ENCODE measurements around the gene RGS17.

RGS17 gene

DNA sequence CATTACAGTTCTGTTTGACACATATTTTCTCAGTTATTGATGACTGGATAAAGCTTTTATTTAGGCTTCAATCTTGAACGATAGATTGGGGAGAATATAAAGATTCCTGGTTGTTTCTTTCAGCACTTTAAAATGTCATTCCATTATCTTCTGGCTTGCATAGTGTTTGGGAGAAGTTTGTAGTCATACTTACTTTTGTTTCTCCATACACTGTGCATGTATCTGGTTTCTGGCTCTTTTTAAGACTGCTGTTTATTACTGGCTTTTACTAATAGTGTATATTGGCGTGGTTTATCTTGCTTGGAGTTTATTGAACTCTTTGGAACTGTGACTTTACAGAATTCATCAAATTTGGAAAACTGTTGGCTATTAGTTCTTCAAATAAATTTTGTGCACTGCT lies 49.2 kb downstream of the RGS17 start:
- DNase-seq: no peak

DNA sequence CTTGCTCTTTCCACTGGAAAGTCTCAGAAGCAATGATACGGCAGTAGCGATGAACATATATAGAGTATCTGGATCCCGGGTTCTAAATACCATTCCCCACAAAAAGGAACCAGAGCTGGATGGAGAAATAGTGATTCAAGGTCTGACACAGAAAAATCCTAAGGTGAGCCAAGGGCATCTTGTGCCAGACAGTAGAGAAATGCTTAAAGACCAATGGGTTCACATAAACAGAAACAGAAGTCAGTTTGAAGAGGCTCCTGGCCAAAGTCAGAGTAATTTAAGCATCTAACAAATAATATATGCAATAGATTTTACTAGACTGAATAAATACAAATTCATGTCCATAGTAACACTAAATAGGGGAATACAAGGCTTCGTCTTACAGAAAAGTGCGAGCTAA lies 54.7 kb downstream of the RGS17 start:
- no peak for DNase-seq

DNA sequence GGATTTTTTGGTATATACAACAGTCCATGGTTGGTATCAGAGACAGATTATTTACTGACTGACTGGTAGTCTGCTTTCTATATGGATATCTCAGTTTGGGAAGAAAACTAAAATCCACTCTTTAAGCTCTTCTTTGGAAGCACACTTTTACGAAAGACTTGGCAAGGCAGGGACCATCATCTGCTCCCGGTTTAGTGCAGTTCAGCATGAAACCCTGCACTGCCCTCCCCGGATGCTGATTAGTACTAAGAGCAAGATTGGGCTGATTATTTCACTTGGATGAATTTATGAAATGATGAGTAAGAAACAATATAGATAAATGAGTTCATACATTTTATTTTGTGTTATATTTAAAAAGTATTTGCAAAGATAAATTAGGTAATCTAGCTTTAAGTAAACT lies 56.3 kb downstream of the RGS17 start:
- no peak for DNase-seq

DNA sequence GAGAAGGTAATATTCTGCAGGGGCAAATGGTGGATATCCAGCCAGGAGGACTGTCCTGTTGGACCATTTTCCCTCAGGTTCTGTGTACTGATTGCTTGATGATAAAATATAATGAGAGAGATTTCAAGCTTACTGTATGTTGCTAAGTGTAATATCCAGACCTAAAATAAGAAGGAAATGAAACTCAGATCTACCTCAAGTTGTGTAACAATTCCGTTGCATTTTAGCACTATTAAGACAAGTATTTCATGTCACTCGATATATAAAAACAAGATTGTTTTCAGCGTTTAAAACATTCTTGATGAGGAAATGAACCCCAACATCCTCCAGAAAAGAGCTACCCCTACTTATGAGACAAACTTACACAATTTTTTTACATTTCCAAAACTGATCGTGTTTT lies 57.2 kb downstream of the RGS17 start:
- no peak for DNase-seq

DNA sequence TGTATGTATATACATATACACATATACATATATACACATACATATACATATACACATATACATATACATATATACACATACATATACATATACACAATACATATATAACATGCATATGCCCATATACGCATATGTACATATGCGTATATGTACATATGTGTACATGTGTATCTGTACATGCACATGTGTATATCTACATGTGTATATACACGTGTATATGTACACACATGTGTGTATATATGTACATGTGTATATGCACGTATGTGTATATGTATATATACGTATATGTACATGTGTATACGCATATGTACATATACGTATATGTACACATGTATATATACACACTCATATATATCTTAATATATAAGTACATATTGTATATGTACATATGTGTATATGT lies 60.3 kb downstream of the RGS17 start:
- DNase-seq: no peak

DNA sequence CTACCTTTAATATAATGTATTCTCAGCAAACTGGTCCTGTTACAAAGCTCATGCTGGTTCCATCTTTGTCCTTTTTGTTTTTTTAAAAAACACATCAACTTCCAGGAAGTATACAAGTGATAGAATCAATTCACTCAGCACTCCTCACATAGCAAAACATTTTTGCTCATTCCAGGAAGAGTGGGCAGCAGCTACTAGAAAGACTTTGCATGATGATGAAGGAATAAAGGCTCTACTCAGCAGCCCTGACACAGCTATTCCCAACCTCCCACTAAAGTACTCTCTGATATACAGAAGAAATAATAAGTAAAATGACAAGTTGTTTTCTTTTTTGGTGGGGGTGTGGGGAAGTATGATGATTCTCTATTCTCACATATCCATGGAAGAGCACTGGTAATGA lies 61.2 kb downstream of the RGS17 start:
- DNase-seq: no peak

DNA sequence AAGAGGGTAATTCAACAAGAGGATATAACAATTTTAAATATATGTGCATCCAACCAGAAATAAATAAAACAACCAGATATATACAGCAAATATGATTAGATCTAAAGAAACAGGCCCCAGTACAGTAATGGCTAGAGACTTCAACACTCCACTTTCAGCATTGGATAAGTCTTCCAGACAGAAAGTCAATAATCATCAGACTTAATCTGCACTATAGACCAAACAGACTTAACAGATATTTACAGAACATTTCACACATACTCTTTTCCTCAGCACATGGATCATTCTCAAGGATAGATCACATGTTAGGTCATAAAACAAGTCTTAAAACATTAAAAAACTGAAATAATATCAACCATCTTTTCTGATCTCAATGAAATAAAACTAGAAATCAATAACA lies 65.9 kb downstream of the RGS17 start:
- no peak for DNase-seq

DNA sequence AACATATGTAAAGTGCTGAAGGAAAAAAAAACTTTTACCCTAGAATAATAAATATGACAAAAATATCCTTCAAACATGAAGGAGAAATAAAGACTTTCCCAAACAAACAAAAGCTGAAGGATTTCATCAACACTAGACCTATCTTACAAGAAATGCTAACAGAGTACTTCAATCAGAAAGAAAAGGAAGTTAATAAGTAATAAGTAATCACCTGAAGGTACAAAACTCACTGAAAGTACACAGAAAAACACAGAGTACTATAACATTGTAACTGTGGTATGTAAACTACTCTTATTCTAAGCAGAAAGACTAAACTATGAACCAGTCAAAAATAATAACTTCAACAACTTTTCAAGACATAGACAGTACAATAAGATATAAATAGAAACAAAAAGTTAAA lies 67.1 kb downstream of the RGS17 start:
- DNase-seq: no peak

DNA sequence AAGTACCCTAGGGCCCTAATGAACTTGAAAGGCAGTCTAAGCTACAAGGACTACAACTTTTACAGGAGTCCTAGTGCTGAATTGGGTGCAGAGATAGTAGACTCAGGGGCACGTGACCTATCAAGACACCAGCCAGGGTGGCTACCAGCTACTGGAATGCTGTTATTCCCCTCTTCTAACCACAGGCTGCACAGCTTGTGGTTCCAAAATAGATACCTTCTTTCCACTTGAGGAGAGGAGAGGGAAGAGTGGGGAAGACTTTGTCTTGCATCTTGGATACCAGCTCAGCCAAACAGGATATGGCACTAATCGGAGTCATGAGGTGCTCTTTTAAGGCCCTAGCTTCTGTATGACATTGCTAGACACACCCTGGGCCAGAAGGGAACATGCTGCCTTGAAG lies 68.6 kb downstream of the RGS17 start:
- no peak for DNase-seq

DNA sequence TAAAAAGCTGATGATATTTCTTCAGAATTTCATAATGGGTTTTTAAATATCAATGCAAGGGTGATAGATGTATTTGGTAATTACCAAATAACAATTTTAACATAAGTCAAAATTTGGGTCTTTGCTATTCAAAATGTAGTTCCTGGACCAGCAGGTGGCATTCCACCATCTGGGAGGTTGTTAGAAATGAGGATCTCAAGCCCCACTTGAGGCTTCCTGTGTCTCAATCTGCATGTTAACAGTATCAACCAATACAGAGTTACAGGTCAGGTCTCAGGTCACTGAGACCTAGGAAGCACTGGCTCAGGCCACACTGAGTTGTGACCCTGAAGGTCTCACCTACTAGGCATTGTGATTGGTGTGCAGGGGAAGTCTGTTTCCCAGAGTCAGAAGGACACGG lies 71.3 kb downstream of the RGS17 start:
- no peak for DNase-seq

DNA sequence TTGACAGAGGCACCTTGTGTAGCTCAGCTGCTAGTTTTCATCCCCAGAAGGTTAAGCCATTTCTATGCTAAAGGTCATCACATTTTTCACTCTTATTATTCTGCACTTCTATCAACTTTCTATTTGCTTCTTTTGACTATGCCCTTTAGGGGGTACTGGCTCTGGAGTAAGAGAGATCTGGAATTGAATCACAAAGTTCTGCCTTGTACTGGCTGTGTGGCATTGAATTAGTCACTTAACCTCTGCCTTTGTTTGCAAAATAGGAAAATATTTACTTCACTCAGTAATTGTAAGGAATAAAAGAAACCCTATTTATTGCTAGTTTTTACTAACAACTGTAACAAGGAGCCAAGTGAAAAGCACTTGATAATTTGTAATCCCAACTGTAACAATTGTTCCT lies 71.8 kb downstream of the RGS17 start:
- no peak for DNase-seq

DNA sequence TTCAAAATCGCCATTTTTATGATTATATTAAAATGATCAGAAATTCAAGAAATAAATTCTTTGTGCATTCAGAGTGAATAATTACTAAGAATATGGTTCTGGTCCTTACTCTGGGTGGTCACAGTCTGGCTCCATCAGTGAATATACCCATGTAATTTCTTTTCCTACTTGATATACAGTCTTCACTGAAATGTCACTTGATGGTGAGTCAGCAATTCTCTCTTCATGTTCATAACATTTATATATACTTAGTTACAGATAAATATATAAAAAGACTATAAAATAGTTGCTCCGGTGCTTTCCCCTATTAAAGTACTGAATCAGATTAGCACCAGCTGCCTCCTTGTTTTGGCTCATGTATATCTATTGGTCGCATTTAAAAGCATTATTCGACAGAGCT lies 72.2 kb downstream of the RGS17 start:
- DNase-seq: no peak

DNA sequence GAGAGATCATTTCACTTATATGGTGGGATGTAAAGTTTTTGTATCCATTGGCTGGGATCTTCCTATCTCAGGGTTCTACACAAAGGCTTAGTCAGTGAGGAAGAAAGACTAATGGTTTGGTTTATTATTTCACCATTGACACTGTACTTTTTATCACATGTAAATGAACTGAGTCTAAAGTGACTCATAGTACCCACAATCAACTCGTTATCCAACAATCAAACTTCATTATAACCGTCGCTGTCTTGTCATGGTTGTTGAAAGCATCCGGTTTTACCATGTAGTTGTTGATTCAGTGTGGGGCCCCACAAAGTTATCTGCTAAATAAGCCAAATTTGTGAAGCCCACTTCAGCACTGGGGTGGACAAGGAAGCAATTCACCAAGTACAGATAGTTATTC lies 72.8 kb downstream of the RGS17 start:
- DNase-seq: no peak

DNA sequence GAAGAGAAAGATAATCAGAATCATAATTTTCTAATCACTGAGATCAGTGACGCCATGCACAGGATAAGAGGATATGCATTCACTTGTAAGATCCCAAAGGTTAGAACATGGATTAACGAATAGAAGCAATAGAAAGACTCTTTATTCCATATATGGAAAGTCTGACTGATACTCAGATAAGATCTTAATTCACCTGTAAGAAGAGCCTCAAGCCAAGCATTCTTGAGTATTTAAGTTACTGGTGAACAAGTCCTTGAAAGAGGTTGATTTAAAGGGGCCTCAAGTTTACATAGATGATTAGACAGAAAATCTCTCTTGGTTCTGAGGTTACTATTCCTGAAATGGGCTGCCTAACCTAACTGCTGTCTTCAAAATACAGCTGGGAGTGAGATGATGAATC lies 74.8 kb downstream of the RGS17 start:
- DNase-seq: no peak

DNA sequence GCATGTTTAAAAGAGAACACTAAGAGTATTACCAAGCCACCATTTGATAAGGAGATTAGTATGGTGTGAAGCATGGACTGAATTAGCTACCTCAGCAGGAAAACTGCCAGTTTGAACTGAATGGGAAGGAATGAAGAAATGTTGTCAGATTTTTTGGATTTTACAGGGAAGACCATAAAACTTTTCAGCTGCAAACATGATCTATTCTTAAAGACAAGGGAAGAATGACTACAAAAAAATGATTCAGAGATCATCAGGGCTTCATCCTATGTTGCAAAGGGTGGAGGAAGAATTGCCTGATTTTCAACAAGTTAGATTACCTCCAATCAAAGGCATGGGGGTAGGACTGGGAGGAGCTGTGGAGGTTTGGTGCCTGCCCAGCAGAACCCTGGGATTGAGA lies 79.3 kb downstream of the RGS17 start:
- no peak for DNase-seq

DNA sequence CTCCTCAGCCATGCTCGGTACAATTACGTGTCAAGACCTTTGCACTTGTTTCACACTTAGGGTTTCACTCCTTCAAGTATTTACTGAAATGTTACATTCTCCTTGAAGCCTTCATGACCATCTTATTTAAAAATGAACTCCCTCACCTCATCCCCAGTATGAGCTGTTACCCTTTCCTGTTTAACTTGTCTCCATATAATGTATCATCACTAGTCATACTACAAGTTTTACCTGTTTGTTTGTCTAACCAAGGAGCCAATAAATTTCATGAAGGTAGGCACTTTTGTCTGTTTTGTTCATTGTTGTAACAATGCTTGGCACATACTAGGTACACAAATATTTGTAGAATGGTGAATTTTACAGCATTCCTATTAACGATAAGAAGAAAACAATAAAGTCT lies 82.5 kb downstream of the RGS17 start:
- DNase-seq: no peak

DNA sequence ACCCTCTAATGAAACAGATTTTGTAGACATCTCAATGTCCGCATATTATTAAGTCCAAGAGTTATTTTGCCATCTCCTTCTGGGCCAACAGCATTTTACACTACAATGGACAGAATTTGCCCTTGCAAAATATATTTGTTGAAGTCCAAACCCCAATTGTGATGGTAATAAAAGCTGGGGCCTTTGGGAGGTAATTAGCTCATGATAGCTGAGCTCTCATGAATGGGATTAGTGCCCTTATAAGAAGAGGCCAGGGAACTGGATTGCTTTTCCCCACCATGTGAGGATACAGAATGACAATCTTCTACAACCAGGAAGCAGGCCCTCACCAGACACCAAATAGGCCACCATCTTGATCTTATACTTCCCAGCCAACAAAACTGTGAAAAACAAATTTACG lies 83.7 kb downstream of the RGS17 start:
- DNase-seq: no peak

DNA sequence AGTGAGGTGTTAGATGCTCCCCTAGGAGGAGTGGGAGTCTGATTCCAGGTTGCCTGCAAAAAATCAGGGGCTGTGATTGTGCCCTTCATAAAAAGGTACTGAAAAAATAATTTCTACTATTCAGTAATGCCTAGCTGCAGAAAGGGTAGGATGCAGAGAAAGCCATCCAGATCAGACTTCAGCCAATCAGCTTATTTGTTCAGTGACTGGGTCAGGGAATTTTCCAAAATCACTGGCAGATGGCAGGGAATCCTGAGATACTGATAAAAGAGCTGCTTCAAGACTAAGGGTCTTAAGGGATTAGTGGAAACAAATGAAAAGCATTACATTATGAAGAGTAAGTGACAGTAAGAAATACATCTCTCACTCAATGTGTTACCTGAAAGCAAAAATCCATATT lies 85.8 kb downstream of the RGS17 start:
- no peak for DNase-seq

DNA sequence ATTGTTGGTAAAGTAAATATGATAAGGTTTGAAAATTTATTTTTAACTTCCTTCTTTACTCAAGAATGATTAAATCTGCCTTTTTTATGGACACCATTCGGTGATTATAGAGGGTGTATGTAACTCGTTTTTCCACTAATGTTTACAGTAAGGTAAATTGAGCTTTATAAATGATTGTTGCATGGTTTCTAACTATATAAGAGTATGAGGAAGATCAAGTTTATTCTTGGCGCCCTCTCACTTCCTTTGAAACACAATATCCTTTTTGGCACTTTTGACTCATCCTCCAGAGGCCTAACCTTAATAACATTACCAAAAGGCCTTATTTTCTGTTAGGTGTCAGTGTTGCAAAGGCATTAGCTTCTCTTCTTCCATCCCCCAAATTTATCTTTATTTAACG lies 86.8 kb downstream of the RGS17 start:
- DNase-seq: no peak

DNA sequence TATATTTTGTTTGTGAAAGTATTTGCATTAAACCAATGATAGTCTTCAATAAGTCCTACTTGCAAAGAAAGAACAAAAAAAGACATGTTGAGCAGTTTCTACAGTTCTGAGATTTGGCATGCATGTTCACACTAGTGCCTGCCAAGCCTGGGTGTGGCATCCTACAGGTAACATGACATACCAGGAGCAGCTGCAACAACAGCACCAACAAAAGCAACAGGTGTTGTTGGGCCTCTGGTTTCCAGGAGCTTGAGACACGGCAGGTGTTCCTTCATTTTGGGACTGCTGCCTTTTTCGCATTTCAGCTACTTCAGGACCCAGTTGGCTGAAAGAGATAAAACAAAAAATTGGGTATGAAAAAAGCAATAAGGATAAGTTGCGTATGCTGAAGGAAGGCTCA lies 87.4 kb downstream of the RGS17 start:
- DNase-seq: no peak

DNA sequence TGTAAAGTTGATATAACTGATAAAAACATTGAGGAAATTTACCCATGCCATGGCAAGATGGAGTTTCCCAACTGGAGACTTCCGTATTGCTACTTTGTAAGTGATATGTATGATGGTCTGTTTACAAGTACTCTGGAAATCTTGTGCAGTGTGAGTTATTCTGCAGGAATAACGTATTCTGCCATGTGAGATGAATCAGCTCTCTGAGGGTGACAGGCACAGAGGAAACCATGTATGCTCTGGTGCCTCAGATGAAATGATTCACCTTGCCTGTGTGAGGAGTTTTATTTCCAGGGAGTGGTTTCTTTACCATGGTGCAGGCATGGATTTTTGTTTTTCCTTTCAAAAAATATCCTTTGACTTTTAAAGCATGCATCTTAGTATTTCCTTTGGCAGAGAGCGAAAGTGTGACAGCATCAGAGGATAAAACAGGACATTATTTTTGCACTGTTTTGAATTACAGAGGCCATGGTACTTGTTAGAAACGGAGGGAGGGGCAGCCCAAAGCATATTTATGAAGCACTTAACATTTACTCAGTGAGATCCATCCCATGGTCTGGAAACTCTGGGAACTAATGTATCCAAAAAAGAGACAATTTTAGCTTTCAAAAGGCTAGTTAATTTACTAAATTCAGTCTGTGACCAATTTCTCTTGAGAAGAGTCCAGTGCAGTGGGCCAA lies 92.6 kb downstream of the RGS17 start:
- no peak for DNase-seq

DNA sequence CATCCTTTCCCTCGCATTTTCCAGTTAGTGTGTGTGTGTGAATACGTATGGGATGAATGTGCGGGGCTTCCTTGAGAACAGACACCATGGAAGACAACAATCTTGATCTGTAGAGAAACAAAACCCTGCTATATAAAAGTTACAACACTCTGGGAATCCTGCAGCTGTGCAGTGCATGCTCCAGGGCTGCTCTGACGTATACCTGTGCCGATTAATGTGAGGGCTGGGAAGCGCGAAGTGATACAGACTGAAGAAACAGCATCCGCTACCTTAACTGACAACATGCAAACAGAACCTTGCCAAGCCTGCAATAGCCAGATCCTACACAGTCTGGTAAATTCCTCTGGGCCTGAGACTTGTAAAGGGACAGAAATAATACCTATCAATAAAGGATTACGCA lies 96.9 kb downstream of the RGS17 start:
- no peak for DNase-seq

DNA sequence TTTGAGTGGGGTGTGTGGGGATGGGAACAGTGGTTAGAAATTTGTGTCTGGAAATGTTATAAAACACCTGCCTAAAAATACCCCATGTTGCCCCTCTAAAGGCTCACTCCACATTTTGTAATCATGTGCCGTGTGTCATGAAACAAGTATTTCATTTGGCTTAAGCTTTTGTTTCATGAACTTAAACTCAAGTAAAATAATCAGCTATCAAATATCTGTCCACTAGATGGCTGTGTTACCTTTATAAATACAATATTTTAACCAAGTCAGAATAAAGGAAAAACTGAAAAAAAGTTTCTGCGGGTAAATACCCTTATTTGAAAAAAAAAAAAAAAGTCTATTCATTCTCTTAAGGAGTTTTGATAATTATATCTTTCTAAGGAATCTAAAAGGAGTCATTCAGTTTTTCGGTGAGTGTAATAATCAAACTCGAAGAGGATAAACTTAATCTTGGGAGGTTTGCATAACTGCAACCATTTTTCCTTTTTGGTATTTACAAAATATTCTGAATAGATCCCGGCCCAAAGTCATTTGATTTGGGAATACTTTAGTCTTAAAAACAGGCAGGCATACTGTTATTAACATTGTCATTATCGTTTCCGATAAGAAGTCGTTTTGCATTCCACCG lies 98.7 kb downstream of the RGS17 start:
- no peak for DNase-seq

DNA sequence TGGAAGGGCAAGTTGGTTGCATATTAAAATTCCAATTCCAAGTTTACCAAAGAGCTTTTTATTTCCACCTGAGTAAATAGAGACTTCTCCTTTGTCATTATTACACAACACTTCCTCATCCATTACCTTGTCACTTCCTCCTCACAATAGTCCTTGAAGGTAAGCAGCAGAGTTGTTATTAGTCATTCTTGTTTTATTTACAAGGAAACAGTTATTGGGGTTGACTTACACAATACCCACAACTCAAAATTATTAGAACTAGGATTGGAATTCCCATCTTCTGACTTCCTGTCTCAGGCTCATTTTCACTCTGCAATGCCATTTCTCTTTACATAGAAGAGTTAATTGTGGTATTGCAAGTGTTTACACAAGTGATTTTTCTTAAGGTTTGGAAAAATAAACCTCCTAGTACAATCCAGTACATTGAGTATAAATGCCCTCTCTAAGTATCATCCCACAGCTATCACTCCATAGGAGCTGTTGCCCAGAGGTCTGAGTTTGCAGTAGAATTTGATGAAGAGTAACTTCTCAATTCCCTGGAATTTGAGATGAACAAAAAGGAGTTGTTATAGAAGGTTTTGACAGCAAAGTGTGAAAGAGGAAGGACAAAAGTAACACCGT lies 99.6 kb downstream of the RGS17 start:
- DNase-seq: no peak

DNA sequence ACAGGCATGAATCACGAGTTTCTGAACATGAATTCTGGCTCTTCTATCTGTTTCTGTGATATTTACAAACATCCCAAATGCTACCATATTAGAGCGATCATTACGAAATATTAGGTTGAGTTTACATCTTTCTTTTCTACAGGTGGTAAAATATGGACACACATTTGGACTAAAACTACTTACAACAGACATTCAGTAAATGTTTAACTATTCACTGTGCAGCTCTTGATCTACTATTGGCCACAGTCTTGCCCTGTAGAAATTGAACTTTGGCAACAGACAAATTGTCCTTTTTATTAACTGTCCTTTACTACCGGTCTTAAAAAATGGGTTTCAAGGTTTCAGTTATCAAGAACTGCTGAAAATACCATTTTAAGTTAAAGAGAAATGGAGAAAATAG lies 102.1 kb downstream of the RGS17 start:
- no peak for DNase-seq

Data from effector CD4-positive, alpha-beta T cell (primary cell).